ENCODE data around the gene QRSL1.
A peak's percentile ranks its signal among the peaks of the same experiment; 100 is the strongest.
"Not testable (repeated sequence)": the region's sequence is repeated elsewhere in the genome, so short reads cannot be mapped to it uniquely, and the experiment has no call there.

Gene QRSL1

DNA sequence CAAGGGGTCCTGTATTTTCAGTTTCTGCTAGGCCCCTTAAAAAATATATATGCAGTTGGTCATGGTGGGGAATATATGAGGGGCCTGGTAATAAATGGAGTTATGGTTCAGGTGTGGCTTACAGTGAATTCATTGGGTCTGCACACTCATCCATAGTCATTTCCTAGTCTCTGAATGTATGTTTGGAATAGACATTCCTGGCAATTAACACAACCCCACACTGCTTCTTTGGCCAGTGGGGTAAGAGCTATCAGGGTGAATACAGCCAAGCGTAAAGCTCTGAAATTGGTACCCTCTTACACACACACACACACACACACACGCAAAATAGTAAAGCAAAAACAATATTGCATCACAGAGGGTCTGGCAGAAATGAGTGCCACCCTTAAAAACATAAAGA lies 56.5 kb downstream of the QRSL1 start:
- no peak for DNase-seq

DNA sequence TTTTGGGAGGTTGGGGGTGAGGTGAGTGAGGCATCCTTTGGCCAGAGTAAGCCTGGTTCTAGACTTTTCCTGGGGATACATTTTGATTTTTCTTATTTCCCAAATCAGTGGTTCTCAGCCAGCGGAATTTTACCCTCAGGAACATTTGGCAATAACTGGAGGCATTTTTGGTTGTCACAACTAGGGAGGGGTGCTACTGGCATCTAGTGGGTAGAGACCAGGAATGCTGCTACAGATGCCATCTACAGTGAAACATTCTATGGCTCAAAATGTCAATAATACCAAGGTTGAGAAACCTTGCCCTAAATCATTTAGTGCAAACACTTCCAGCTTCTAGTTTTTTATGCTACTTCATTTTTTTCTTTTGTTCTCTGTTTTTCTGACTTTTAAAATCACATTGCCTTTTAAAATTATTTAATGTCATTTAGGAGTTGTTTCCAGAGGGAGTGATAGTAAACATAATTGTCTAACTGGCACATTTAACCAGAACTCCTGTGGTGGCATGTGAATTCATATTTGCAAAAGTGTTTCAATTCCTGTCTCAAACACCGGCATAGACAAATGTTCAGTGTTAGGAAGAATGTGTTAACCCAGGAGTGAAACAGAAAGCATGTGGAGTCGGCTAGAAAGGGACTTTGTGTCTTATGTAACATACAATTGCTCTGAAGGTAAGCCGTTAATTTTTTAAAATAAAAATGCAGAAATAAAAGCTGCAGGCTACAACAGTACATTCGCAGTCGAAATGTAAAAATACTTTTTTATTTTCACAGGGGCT lies 59.0 kb downstream of the QRSL1 start:
- DNase-seq = no peak

DNA sequence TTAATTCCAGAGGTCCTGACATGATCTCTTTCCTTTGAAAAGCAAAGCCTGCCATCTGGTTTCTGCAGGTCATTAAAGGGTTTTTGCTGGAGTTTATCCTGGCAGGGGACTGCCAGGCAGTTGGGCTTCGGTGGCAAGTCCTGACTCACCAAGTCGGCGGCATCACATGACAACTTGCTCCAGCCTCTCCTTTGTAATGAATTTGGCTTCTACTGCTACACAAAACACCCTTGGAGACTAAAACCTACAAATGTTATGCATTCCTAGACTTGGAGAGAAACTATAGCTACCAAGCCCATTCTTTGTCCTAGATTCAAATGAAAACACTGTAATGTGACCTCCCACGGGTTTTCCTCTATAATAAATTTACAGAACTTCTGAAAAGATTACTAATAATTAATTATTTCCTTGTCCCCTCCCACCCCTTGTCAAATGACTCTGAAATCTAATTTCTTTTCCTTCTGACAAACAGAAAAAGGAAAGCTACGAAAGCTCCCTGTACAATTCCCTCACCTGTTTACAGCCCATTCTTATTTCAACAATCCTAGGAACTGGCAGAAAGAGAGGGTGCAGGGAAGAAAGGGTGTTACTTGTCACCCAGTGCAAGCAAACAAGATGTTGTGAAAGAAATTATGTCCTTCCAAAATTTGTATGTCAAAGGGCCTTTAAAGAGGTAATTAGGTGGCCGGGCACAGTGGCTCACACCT lies 62.9 kb downstream of the QRSL1 start:
- peak; percentile 61 for DNase-seq

DNA sequence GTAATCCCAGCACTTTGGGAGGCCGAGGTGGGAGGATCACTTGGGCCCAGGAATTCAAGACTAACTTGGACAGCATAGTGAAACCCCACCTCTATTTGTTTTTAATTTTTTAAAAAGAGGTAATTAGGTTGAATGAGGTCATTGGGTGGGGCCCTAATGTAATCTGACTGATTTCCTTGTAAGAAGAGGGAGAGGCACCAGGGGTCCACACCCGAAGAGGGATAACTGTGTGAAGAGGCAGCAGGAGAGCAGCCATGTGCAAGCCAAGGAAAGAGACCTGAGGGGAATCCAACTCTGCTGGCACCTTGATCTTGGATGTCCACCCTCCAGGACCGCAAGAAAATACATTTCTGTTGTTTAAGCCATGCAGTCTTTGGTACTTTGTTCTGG lies 63.4 kb downstream of the QRSL1 start:
- DNase-seq = no peak

DNA sequence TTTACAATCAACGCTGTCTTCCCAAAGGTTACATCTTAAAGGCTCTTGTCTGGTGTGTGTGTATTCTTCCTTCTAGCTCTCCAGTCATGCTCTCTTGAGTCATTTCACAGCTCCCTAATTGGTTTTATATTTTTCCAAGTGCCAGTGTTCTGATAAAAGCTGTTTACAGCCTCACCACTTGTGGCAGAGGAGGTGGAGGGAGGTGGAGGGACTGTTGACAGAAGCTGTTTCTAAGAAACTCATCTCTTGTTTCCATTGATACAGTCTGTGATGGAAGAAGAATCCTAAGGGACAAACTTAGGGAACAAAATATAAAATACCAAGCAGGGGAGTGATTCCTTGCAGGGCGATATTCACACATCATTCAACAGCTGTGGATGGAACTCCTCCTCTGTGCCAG lies 64.0 kb downstream of the QRSL1 start:
- DNase-seq = no peak

DNA sequence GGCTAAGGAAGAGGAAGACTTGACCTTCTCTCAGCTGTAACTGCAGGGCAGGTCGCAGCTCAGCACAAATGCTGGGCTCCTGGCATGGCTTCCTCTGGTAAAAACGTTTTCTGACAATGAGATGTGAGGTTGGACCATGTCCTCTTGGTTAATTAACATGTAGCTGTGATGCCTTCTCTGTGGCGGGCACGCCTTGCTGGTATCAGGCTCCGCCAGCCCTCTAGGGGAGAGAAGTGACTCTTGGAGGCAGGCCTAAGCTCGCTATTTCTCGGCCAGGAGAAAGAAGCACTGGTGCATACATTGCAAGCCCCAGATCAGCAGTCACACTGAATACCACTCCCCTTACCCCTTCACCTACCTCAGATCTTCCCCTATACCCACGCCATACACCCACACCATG lies 65.0 kb downstream of the QRSL1 start:
- DNase-seq = no peak

DNA sequence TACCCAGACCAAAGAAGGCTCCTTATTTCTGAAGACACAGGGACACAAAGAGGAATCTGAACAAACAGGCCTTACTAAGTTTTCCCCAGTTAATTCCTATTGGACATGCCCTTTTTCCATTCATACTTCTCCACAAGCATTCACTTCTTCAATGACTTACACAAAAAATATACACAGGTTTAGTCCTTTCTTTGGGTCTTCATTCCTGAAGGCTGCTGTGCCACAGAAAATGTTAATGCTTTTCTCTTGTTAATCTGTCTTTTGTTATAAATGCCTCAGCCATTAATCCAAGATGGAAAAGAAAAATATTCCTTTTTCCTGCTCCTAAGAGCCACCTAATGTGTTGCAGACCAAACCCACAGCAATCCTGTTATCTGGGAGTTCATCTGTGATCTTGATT lies 71.2 kb downstream of the QRSL1 start:
- DNase-seq = no peak

DNA sequence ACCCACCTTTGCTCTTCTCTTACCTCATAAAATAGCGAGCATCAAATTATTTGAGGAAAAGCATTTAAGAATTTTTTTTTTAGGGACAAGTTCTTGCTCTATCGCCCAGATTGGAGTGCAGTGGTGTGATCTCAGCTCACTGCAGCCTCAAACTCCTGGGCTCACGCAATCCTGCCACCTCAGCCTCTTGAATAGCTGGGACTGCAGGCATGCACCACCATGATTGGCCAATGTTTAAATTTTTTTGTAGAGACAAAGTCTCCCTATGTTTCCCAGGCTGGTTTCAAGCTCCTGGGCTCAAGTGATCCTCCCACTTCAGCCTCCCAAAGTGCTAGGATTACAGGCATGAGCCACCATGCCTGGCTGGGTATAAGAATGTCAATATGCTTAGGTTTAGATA lies 71.8 kb downstream of the QRSL1 start:
- DNase-seq = not testable (repeated sequence)

DNA sequence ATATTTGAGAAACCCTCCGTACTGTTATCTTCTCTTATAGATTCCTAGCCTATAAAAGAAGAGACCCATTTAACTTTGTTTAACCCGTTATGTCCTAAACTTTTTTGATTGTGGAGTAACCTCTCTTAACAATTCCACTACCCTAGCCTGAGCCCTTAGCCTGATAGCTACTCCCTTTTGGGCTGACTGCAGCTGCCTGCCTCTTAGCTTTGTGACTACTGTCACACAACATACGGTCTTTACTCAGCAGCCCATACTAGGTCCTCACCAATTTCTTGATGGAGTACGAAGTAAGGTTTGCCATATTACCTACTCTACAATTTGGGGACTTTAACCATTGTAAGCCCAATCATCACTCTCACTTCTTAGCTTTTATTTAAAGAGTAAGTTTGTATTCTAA lies 72.7 kb downstream of the QRSL1 start:
- DNase-seq = no peak

DNA sequence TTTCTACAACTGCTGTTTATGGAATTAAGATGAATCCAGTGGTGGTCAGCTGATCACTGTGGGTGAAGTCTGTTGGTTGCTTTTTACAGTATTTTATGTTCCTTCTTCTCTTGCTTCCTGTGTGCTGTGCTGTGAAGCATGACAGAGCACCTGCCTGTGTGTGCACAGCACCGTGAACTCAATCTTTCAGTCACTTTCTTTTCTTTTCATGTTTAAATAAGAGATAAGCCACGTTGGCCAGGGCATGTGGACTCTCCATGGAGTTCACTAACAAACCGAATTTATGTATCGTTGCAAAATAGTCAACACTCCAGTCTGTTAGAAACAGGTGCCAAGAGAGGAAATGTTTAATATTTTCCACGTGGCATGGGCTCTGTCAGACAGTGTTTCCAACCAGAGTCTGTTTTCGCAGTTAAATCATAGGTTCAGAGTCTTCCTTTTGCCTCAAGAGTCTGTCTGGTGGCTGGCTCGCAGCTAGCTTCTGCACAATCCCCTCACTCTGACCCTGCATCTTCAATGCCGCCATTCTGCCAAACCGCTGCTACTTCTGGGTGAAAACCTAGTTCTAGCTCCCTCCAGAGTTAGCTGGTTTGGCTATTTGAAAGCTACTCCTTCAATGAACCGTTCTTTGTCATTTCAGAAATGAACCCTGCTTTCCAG lies 73.2 kb downstream of the QRSL1 start:
- peak; percentile 96 for DNase-seq

DNA sequence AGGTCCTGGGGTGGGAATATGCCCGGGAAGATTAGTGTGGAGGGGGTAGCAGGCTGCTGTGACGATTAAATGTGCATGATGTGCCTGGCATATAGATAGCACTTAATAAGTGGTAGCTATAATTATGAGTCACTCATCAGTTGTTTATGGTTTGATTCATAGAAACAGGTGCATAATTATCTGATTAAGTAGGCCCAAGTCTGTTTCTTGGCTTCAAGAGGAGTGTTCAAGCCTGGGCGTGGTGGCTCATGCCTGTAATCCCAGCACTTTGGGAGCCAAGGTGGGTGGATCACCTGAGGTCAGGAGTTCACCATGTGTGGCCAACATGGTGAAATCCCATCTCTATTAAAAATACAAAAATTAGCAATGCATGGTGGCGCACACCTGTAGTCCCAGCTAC lies 74.9 kb downstream of the QRSL1 start:
- no peak for DNase-seq

DNA sequence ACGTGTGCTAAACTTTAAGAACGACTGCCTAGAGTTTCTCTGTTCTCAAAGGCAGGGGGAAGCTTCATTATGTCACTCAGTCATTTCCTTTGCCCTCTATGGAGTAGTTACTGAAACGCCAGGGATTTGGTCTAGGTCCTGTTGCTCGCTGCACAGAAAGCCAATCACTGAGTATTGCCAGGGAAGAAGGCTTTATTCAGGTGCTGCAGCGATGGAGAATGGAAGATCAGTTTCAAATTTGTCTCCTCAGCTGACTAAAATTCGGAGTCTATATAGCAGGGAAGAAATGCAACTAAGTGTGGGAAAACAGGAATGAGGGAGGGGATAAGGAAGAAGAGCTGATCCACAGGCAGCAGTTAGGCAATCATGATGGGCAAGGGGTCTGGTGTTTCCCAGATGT lies 75.8 kb downstream of the QRSL1 start:
- no peak for DNase-seq

DNA sequence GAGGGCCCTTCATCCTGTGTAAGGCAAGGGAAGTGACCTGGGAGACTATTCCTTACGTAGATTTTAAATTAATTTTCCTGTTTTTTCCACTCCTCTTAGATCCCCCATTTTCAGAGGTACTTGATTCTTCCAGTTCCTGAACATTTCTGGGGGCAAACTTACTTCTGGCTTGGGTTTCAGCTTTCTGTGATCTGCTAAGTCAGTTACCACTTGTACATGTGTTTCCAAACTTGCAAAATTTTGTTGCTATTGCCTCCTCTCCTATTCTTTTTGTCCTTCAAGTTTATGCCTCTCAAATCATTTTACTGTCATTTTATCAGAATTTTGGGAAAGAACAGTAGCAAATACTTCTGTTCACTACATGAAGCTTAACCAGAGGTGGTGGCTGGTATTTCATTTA lies 81.2 kb downstream of the QRSL1 start:
- DNase-seq = no peak

DNA sequence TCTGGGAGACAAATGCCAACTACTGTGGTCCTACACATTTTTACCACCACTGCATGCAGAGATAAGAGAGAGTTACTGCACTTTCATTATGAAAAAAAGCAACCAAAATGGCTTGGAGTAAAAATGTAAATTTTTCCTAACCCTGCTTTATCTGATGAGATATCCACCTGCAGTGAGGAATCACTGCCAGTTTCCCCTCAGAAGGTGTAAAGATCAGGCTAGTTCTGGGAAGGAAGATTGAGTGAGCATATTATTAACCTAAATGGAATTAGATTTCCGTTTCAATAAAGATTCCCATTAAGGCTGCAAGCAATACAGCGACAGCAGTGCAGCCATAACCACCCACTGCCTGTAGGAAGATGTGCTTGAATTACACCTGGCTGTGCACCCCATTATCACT lies 84.9 kb downstream of the QRSL1 start:
- DNase-seq = no peak

DNA sequence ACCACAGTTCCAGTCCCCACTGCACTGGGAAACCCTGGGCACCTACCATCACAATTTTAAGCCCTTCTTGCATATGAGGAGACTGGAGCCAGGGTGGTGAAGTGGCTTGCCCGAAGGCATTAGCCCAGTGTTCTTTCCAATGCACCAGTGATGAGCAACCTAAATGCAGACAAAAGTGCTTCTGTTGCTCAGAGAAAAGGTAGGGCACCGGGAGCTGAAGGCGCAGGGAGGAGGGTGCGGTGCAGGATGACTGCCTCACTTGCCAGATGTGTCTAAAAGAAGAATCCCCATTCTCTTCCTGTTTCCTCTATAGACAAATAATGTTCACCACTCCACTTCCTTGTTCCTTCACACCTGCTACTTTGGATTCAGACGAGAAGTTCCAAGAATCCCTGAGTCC lies 86.5 kb downstream of the QRSL1 start:
- DNase-seq = no peak

DNA sequence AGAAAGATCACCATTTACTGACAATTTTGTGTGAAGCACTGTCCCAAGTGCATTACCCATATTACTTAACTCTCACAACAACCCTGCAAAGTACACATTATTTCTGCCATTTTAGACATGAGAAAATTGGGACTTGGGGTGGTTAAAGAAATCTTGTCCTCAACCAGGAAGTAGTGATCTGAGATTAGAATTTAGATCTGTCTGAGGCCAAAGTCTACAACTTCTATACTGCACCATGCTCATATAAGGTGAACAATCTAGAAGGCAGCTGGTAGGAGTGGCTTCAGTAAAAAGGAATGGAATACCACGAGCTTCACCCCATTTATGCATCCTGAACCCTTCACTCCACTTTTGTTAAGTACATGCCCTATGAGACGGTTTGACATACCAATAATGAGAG lies 87.6 kb downstream of the QRSL1 start:
- no peak for DNase-seq
